BJ (cell line): ENCODE results near the gene EXOSC5. TPM values are rescaled to one million over a fixed set of nuclear protein-coding genes. Genes with fewer than 3 reads are reported as not detected.

Experiments used
- CTCF ChIA-PET: fragments of 350-600 bp; formaldehyde crosslinking; extraction: SDS; loops from one replicate; lab custom pipeline; 2021; ENCODE audit warnings: antibody characterized with exemption, inconsistent platforms; lab: Yijun Ruan, JAX
- POLR2A ChIA-PET: fragments of 300-600 bp; sonication (Branson Sonifier 250); formaldehyde crosslinking; extraction: SDS; loops from one replicate; lab custom pipeline; 2021; ENCODE audit warnings: antibody characterized with exemption; lab: Charles Lee
- DNase-seq: peaks from one replicate; pipeline ENCODE4 v3.0.0-alpha.2; 2011; ENCODE audit warnings: low read depth
- H3K27me3 ChIP-seq: 2 replicates; pipeline ENCODE4 v1.6.0; 2011; ENCODE audit warnings: low read length; ENCODE audit not compliant: control insufficient read depth, insufficient read depth
- H3K36me3 ChIP-seq: 2 replicates; pipeline ENCODE4 v1.5.1; 2011; ENCODE audit warnings: low read length; ENCODE audit not compliant: control insufficient read depth, insufficient read depth
- H3K4me3 ChIP-seq: 2 replicates; pipeline ENCODE4 v1.5.1; 2011; ENCODE audit warnings: low read depth, mild to moderate bottlenecking, control low read depth, low read length
- polyA plus RNA-seq: library from polyadenylated mRNA; depleted of rRNA; stranded (reverse); fragments of >200 nt; gene quantifications from 2 replicates; pipeline ENCODE4 v1.2.3, GENCODE V29; 2011
- TF ChIP-seq, protein P1 (sequence below): IDR thresholded peaks from 2 replicates; pipeline ENCODE4 v1.5.1; 2011; ENCODE audit warnings: low read depth, mild to moderate bottlenecking, control low read depth, inconsistent platforms, low read length, moderate library complexity; ENCODE audit not compliant: insufficient read depth

The EXOSC5 gene
- polyA plus RNA-seq, 1 experiment = 24.7 TPM

DNA sequence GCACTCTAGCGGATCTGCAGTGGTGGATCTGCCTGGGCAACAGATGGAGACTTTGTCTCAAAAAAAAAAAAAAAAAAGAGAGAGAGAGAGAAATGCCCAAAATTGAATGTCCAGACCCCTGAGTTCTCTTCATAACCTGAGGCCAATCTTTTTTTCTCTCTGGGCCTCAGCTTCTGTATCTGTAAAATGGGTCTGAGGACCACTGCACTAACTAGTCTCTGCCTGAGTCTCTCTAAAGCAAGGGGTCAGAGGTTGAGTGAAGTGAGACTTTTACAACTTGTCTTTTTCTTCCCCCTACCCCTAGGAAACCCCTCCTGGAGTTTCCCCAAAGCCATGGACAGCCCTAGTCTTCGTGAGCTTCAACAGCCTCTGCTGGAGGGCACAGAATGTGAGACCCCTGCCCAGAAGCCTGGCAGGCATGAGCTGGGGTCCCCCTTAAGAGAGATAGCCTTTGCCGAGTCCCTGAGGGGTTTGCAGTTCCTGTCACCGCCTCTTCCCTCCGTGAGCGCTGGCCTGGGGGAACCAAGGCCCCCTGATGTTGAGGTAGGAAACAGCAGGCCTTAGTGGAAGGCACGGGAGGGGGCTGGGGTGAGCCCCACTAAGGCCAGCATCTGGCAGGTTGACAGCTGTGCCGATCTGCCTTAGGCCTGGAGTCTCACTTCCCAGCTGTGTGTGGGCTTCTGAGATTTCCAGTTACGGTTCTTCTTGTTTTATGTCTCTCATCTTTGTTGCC is 19.0 kb downstream of the EXOSC5 start:
- DNase-seq = no peak
- POLR2A ChIA-PET = interaction anchor here (0.6 kb wide), 1 partner anchor 703 kb away, joined by 11 read pairs; no protein-coding TSS in a partner anchor
- CTCF ChIA-PET = interaction anchor here (0.6 to 1.5 kb wide), 2 partner anchors 16 to 661 kb away, joined by 3 read pairs; partner anchors contain the start of gene ITPKC

DNA sequence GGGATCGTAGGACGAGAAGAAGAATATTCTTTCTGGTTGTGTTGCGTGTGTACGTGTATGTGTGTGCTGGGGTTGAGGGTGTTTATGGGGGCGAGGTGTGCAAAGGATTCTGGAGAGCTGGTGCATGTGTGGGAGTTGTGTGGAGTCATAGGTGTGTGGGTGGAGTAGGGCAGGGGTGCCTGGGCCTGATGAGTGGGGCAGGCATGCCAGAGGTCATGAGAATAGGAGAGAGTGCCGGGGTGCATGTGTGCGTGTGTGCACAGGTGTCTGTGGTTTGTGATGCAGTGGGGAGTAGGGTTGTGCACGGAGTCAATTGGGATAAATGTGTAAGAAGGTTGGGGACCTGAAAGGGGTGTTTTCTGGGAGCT is 20.2 kb downstream of the EXOSC5 start:
- Histone ChIP-seq H3K36me3 (peaks cover 1% of the 10 kb centered on the region; the same call in 1 of the 2 replicates), H3K27me3 (no peaks in the 10 kb centered on the region), H3K4me3 (peak overlapping the region; percentile 50)
- no peak for DNase-seq
- POLR2A ChIA-PET = interaction anchor here (0.9 kb wide), 1 partner anchor 12 kb away, joined by 10 read pairs; no protein-coding TSS in a partner anchor
- CTCF ChIA-PET = interaction anchor here (1.4 kb wide), 1 partner anchor 9 kb away, joined by 3 read pairs; no protein-coding TSS in a partner anchor
- TF ChIP-seq, protein P1, sequence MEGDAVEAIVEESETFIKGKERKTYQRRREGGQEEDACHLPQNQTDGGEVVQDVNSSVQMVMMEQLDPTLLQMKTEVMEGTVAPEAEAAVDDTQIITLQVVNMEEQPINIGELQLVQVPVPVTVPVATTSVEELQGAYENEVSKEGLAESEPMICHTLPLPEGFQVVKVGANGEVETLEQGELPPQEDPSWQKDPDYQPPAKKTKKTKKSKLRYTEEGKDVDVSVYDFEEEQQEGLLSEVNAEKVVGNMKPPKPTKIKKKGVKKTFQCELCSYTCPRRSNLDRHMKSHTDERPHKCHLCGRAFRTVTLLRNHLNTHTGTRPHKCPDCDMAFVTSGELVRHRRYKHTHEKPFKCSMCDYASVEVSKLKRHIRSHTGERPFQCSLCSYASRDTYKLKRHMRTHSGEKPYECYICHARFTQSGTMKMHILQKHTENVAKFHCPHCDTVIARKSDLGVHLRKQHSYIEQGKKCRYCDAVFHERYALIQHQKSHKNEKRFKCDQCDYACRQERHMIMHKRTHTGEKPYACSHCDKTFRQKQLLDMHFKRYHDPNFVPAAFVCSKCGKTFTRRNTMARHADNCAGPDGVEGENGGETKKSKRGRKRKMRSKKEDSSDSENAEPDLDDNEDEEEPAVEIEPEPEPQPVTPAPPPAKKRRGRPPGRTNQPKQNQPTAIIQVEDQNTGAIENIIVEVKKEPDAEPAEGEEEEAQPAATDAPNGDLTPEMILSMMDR = no peak

More for the DNA sequence above, 19.0 kb downstream of the EXOSC5 start:
- TF ChIP-seq, protein P1 = 0 out of 2 replicates have a peak, but pooled peaks have one; percentile 23
- Histone ChIP-seq H3K27me3 (no peaks in the 10 kb centered on the region), H3K4me3 (no peak overlapping the region), H3K36me3 (peaks cover 5% of the 10 kb centered on the region)

DNA sequence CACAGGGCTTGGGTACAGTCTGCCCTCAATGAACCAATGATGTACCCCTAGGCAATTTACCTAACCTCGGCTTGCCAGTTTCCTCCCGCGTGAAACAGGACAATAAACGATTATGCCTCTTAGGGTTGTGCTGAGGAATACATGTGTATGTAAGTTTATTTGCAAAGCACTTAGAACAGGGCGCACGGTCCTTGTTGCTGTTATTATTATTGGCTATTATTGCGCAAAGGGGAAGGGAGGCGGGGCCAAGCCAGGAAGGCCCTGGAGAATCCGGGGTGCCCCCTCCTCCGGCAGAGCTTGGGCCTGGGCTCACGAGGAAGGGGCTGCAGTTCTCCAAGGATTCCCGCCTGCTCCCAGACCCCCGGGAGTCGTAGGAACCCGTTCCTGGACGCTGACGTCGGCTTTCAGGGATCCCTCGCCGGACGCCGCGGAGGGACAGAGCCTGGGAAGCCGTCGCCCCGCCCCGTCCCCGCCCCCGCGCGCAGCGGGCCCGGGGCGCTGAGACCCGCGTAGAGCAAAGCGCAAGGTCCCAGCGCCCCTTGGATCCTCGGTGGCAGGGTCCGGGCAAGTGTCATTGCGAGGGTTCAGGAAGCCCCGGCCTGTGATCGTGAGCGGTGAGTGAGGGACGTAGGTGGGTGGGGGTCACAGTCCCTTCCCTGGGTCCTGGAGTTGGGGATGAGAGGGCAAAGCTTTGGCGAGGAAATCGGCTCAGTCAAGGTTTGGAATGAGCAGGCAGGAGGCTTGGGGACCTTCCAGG is 20.7 kb downstream of the EXOSC5 start, which contains the start of gene TMEM91:
Gene TMEM91, plus strand, starts transcription at position 293 of the 757 bp plus-strand sequence. CDS start 1,777 bp downstream, outside the sequence.
- no peak for DNase-seq
- Histone ChIP-seq H3K4me3 (peak within 1 kb of the TSS; percentile 50), H3K27me3 (no peaks in the 10 kb centered on the region), H3K36me3 (peaks cover 1% of the 10 kb centered on the region; the same call in 1 of the 2 replicates)
- TF ChIP-seq, protein P1 = no peak
- ChIA-PET CTCF (interaction anchor here (1.4 kb wide), 1 partner anchor 9 kb away, joined by 3 read pairs; no protein-coding TSS in a partner anchor), POLR2A (interaction anchor here (0.9 kb wide), 1 partner anchor 12 kb away, joined by 10 read pairs; no protein-coding TSS in a partner anchor)

DNA sequence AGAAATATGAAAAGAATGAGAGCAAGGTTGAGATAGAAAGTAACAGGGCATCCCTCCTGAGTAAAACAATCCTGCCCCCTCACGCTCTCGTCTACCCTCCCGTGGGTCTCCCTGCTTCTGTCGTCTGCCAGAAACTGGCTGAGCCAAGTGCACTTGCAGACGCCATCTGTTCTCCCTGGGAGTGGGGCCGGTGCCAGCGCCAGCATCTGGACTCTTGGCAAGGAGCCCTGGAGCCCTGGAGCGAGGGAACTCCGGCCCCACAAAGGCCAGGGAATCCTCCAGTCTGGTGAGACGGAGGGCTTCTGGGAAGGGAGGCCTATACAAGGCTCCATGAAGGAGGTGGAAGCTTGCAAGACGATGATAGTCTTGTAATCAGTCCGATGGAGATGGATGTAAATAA is 23.2 kb downstream of the EXOSC5 start:
- DNase-seq = peak; percentile 71
- peaks cover 1% of the 10 kb centered on the region; the same call in 1 of the 2 replicates for H3K36me3 ChIP-seq
- CTCF ChIA-PET = no interaction called here
- H3K4me3 ChIP-seq = no peak overlapping the region
- TF ChIP-seq, protein P1 = no peak
- no peaks in the 10 kb centered on the region for H3K27me3 ChIP-seq
- POLR2A ChIA-PET = no interaction called here
